ENCODE measurements around the gene NFAM1.

NFAM1 gene, protein sequence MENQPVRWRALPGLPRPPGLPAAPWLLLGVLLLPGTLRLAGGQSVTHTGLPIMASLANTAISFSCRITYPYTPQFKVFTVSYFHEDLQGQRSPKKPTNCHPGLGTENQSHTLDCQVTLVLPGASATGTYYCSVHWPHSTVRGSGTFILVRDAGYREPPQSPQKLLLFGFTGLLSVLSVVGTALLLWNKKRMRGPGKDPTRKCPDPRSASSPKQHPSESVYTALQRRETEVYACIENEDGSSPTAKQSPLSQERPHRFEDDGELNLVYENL

GRCh38 chr22:42432020-42432596 is at the start of gene NFAM1:
Gene NFAM1, minus strand, starts transcription at chr22:42432403. Its CDS starts 46 bp downstream, at chr22:42432357.
- no peak for DNase-seq

- DNase-seq: no peak
These were observed 42.9 kb upstream of the NFAM1 start for GRCh38 chr22:42475122-42475521.

DNA sequence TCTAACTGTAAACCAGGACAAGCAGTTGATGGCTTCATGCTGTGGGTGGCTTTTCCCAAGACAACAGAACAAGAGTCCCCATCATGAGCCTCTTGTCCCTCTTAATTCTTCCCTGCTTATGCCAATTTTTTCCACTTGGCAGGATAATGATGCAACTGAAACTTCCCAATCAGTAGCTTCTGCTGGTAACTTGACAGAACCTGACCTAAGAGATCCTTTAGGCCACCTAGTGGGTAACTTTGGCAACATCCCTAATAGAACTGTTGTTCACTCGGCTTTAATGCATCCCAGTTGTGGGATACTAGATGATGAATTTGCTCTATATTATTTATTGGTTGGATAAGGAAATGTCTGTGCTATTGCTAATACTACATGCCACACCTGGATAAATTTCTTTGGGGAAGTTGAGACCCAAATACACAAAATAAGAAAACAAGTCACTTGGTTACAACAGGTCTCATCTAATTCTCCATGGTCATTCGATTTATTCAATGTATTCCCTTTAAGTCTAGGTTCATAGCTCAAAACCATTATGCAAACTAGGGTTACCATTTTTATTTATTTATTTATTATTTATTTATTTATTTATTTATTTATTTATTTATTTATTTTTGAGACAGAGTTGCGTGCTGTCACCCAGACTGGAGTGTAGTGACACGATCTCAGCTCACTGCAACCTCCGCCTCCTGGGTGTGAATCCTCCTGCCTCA is 41.4 kb upstream of the NFAM1 start:
- DNase-seq: no peak

DNA sequence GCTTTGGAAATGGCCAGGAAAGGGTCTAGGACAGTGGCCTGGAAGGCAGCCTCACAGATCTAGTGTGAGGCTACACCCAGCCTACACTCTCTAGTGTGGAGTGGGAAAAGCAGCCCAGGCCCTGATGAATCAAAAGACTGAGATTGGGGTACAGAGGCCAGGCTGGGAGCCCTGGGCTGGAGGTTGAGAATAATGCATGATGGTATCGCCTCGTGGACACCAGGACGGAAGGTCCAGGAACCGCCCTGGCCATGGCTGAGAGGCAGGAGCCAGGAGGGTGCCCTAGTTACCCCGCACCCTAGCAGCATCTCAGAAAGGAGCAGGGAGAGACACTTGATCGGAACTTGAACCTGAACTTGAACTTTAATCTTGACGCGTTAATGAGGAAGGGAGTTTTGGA is 40.5 kb upstream of the NFAM1 start:
- no peak for DNase-seq

- DNase-seq: no peak
These were observed 39.2 kb upstream of the NFAM1 start for GRCh38 chr22:42471441-42471840.

- DNase-seq: no peak
These were observed 38.3 kb upstream of the NFAM1 start for GRCh38 chr22:42470366-42471082.

DNA sequence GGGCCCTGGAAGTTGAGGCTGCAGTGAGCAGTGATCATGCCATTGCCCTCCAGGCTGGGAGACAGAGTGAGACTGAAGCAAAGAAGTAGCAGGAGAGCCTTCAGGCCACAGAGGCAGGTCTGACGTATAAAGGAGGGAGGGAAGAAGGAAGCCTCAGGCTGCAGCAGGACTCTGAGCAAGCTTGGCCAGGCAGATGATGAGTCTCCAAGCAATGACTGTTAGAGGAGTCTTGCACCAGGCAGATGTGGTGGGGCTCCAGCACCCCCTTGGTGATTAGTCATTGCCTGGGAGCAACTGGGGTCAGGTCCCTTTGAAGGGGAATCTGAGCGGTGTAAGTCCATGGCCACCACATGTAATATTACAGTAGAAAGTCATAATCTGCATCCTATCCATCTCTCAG is 36.6 kb upstream of the NFAM1 start:
- no peak for DNase-seq

GRCh38 chr22:42462016-42462415 is 29.8 kb upstream of the NFAM1 start:
- DNase-seq: no peak

- DNase-seq: no peak
These were observed 29.3 kb upstream of the NFAM1 start for GRCh38 chr22:42461511-42461910.

DNA sequence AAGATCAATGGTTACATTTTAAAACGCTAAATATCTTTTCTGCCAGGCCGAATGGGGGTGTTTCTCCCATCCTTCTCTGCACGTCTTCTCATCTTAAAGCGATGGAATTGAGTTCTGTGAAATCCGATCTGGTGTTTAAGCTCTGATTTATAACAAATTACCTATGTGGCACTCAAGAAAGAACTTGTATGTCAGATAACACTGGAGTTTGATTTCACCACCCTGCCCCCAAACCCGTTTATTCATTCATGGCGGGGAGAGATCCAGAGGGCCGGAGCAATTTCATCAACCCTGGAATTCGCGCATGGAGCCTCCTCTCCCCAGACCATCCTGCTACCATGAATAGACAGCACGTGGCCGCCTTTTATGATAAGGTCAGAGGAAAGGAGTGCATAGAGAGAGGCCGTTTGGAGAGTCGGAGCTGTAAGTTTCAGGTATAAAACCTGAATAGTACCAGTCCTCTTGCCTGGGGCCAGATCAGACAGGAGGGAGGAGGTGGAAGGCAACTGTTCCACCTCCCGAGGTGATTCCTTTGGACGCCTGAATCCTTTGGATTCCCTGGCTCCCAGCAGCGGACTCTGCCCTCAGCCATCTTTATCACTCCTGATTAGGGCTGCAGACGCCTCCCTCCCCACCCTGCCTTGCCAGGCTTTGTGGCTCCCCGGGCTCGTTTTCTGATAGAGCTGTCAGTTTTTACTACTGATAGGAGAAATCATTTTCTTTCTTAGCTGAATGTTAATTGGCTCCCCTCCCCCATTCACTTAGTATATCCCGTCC is 27.3 kb upstream of the NFAM1 start:
- no peak for DNase-seq

- no peak for DNase-seq
These were observed 20.7 kb upstream of the NFAM1 start for GRCh38 chr22:42452916-42453315.

DNA sequence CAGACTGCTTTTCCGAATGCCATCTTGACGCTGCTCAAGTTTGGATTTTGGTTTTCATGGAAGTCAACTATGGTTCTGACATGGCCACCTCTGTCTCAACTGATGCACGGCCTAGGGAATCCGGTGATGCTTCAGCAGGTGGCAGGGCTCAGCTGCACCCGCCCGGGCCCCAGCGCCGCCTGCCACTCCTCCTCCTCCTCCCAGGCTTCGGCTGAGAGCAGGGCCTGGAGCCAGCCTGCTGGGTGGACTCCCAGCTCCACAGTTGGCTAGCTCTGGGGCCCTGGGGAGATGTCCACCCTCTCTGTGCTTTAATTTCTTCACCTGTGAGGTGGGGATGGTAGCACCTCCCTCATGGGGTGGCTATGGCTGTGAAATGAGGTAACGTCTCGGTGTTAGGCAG is 20.3 kb upstream of the NFAM1 start:
- DNase-seq: no peak

DNA sequence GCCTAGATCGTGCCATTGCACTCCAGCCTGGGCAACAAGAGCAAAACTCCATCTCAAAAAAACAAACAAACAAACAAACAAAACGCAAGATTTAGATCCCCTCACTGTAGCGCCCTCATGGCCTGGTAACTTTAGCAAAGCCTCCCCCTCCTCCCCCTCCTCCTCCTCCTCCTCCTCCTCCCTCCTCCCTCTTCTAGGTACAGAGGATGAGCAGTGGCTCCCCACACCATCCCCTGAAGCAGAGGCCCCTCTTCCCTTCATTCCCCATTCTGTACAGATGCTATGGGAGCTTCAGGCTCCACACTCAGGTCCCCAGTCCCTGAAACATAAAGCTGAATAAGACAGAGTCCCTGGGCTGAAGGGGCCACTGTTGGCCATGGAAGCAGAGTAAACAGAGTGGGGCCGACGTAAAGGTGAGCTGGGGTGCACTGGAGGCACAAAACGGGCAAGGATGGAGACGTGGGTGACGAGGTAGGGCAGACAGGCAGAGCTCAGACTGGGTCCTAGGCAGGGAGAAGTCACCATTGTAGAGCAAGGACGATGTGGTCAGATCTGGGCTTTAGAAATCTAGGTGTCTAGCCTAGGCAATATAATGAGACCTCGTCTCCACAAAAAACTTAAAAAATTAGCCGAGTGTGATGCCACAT is 19.4 kb upstream of the NFAM1 start:
- DNase-seq: no peak

DNA sequence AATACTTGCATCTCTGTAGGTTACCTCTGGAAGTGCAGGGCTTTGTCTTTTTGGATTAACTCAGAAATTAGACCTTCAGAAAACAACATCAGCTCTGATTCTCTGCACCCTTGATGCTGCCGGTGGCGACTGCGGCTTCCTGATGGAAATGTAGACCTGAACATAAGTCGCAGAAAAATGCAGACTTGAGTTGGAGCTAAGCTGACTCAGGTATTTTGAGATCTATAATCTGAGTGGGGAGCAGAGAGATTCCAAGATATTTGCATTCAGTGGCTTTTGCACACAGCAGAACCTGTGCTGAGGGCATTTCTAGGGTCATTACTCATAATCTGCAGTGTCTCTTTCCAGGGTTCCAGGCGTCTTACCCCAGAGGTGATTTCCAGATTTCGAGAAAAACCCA is 18.7 kb upstream of the NFAM1 start:
- DNase-seq: no peak

DNA sequence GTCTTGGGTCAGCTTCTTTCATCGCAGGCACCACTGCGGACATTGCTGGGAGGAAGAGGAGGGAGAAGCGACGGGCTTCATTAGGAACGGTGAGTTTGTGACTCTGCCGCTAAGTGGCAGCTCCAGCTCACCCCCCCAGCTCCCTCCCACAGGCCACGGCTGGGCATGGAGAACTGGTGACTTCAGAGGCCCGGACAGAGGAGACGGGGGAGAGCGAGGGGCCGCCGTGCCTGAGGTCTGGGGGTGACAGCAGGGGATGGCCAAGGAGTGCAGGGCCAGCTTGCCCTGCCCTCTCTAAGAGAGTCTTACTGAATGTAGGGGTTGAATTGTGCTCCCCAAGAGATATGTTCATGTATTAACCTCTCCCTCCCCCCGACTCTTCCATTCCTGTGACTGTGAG is 13.9 kb upstream of the NFAM1 start:
- DNase-seq: no peak

- peak; percentile 71 for DNase-seq
These were observed 12.1 kb upstream of the NFAM1 start for GRCh38 chr22:42444077-42444904.

DNA sequence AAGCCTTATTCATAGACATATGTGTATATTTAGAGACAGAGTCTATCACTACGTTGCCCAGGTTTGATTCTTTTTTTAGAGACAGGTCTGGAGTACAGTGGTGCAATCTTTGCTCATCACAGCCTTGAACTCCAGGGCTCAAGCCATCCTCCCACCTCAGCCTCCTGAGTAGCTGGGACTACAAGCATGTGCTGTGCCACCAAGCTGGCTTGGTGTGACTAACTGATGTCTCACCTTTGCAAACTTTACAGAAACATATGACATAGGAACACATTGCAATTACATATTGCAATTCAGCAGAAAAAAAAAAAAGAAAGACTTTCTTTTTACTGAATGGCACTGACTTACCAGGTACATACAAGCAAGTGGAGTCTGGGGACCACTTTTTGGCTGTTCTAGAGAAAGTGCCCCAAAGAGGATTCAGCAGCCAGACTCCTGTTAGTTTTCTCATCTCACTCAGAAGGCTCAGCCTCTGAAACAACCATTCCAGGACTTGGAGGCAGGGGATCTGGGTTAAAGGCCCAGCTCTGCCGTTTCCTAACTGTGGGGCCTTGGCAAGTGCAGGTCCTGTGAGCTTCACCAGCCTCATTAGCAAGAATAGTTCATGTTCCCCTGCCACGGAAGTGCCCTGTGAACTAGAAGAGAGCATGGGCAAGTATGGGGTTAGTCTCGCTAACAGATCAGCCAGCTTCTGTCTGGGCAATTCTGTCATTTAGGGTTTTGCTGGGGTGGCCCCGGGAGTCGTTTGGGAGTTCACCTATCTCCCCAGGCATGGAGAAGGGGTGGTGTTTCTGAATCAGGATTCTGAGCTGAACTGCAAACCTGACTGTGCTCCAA is 11.3 kb upstream of the NFAM1 start:
- DNase-seq: no peak

GRCh38 chr22:42442748-42443147 is 10.5 kb upstream of the NFAM1 start:
- DNase-seq: no peak

DNA sequence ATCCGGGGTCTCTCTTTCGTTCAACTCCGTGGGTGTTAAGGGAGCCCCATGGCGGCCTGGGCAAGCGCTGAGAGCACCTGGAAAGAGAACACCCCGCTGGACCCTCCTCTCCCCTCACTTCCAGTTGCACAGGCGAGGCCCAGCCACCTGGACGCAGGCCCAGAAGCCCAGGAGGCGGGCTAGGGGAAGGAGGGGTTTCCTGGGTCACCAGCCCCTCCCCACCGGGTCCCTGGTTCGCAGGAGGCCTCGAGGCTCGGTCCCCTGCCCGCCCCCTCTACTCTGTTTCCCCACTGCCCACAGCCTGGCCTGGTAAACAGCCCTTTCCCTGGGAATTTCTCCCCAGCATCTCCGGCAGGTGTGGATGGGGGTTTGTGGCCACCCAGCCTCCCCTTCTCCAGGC is 8.5 kb upstream of the NFAM1 start:
- DNase-seq: no peak
